C4-2B (cell line): Measurements from ENCODE around the gene PCSK1.
"Not testable (repeated sequence)": the region's sequence is repeated elsewhere in the genome, so short reads cannot be mapped to it uniquely, and the experiment has no call there.

Experiments used
- CTCF ChIP-seq: fragments of 450-650 bp; conservative IDR thresholded peaks from 2 replicates; pipeline ENCODE4 v1.5.1; 2017; ENCODE audit warnings: mild to moderate bottlenecking
- ZFX ChIP-seq: fragments of 450-650 bp; IDR thresholded peaks from 2 replicates; pipeline ENCODE4 v1.6.1; 2017

- TF ChIP-seq CTCF, ZFX: not testable (repeated sequence)
Observed at GRCh38 chr5:96367337-96367736, 65.7 kb downstream of the PCSK1 start.
